H1 (cell line): ENCODE measurements around the gene TEX264. TPM values are rescaled to one million over a fixed set of nuclear protein-coding genes. Genes with fewer than 3 reads are reported as not detected.

ENCODE experiments used
- CTCF ChIA-PET: fragments of 300-600 bp; sonication (Branson Sonifier 250); formaldehyde crosslinking; loops from one replicate; lab custom pipeline; 2021; ENCODE audit not compliant: partially characterized antibody; lab: Charles Lee
- POLR2A ChIA-PET: fragments of 300-600 bp; sonication (Branson Sonifier 250); formaldehyde crosslinking; loops from one replicate; lab custom pipeline; 2021; ENCODE audit warnings: inconsistent platforms; ENCODE audit not compliant: partially characterized antibody; lab: Charles Lee
- DNase-seq, 2 experiments: peaks; one replicate each; pipeline versions ENCODE4 v3.0.0 to v3.0.0-alpha.2; 2010 to 2022; ENCODE audit warnings: low spot score in 2 of 2, low read depth in 1 of 2, mixed read lengths in 1 of 2
- FAIRE-seq: peaks from 2 replicates; lab custom pipeline; 2011; peaks lifted over from hg19 to GRCh38; lab: Jason Lieb, UNC
- H2AFZ ChIP-seq: 2 replicates; pipeline ENCODE4 v1.8.1; 2012; ENCODE audit warnings: low read length, inconsistent platforms
- H2AK5ac ChIP-seq: 2 replicates; pipeline ENCODE4 v1.6.1; 2013; ENCODE audit warnings: low read depth, low read length
- H2BK120ac ChIP-seq: replicated peaks from 2 replicates; pipeline ENCODE3; 2013; ENCODE audit warnings: low read depth, low read length, inconsistent platforms
- H2BK12ac ChIP-seq: 2 replicates; pipeline ENCODE4 v1.6.1; 2013; ENCODE audit warnings: low read depth, low read length
- H2BK15ac ChIP-seq: 2 replicates; pipeline ENCODE4 v1.6.1; 2013; ENCODE audit warnings: low read length
- H2BK20ac ChIP-seq: 2 replicates; pipeline ENCODE4 v1.6.1; 2013; ENCODE audit warnings: low read length
- H2BK5ac ChIP-seq: 2 replicates; pipeline ENCODE4 v1.6.1; 2013; ENCODE audit warnings: low read depth, low read length
- H3K14ac ChIP-seq: 2 replicates; pipeline ENCODE4 v1.6.1; 2013; ENCODE audit warnings: inconsistent platforms; ENCODE audit not compliant: insufficient read length
- H3K18ac ChIP-seq: 2 replicates; pipeline ENCODE4 v1.6.1; 2013; ENCODE audit warnings: low read length; ENCODE audit errors: extremely low read depth
- H3K23ac ChIP-seq: 2 replicates; pipeline ENCODE4 v1.6.1; 2013; ENCODE audit warnings: inconsistent platforms; ENCODE audit not compliant: insufficient read length
- H3K23me2 ChIP-seq: 2 replicates; pipeline ENCODE4 v1.6.1; 2013; ENCODE audit warnings: low read depth, low read length
- H3K27ac ChIP-seq: 2 replicates; pipeline ENCODE4 v1.6.1; 2011; ENCODE audit warnings: low read depth, low read length, inconsistent platforms
- H3K27me3 ChIP-seq, 4 experiments: replicated peaks in 1 of 4; 1 replicate in 1 of 4; 2 replicates in 3 of 4; pipeline versions ENCODE4 v1.6.1 to v1.8.1; 2011 to 2013; ENCODE audit warnings: low read length in 3 of 4, mild to moderate bottlenecking in 3 of 4, inconsistent platforms in 2 of 4, mixed read lengths in 2 of 4, moderate library complexity in 1 of 4; ENCODE audit not compliant: control insufficient read depth in 3 of 4, insufficient read depth in 3 of 4; ENCODE audit errors: extremely low read depth in 1 of 4
- H3K36me3 ChIP-seq, 4 experiments: 2 replicates each; pipeline versions ENCODE4 v1.6.1 to v1.8.1; 2011 to 2013; ENCODE audit warnings: mild to moderate bottlenecking in 4 of 4, low read length in 3 of 4, moderate library complexity in 2 of 4, control low read depth in 1 of 4, inconsistent platforms in 1 of 4; ENCODE audit not compliant: insufficient read depth in 4 of 4, control insufficient read depth in 2 of 4
- H3K4ac ChIP-seq: replicated peaks from 2 replicates; pipeline ENCODE3; 2013; ENCODE audit warnings: low read length, low read depth, mixed read lengths, inconsistent platforms; ENCODE audit not compliant: insufficient read length
- H3K4me1 ChIP-seq, 4 experiments: replicated peaks in 1 of 4; 1 replicate in 1 of 4; 2 replicates in 3 of 4; pipeline versions ENCODE4 v1.6.1 to v1.8.1; 2011 to 2013; ENCODE audit warnings: low read length in 3 of 4, inconsistent platforms in 2 of 4, mixed read lengths in 1 of 4; ENCODE audit not compliant: insufficient read depth in 4 of 4, control insufficient read depth in 3 of 4
- H3K4me2 ChIP-seq, 2 experiments: 2 replicates each; pipeline versions ENCODE4 v1.6.1 to v1.8.1; 2011 to 2013; ENCODE audit warnings: low read depth in 2 of 2, low read length in 2 of 2, control low read depth in 1 of 2, inconsistent platforms in 1 of 2, mild to moderate bottlenecking in 1 of 2; ENCODE audit not compliant: insufficient read depth in 1 of 2
- H3K4me3 ChIP-seq, 4 experiments: fragments of 200-600, 300-600 bp in 1 of 4; sonication (generic), shearing (Covaris generic), sonication (Bioruptor Twin) in 1 of 4; 2 replicates each; pipeline versions ENCODE4 v1.5.1 to v1.8.1; 2011 to 2016; ENCODE audit warnings: low read length in 4 of 4, low read depth in 3 of 4, control low read depth in 2 of 4, inconsistent platforms in 2 of 4, mild to moderate bottlenecking in 2 of 4, mixed read lengths in 1 of 4, moderate library complexity in 1 of 4; ENCODE audit not compliant: insufficient read depth in 2 of 4; ENCODE audit errors: extremely low read depth in 1 of 4
- H3K56ac ChIP-seq: replicated peaks from 2 replicates; pipeline ENCODE3; 2013; ENCODE audit warnings: low read depth, mild to moderate bottlenecking, mixed read lengths, low read length, inconsistent platforms; ENCODE audit not compliant: insufficient read length
- H3K79me1 ChIP-seq: 2 replicates; pipeline ENCODE4 v1.6.1; 2013; ENCODE audit warnings: low read depth, low read length, control low read depth
- H3K79me2 ChIP-seq, 2 experiments: 2 replicates each; pipeline versions ENCODE4 v1.6.1 to v1.8.1; 2012 to 2013; ENCODE audit warnings: low read length in 2 of 2, mild to moderate bottlenecking in 2 of 2, inconsistent platforms in 1 of 2; ENCODE audit not compliant: insufficient read depth in 2 of 2, control insufficient read depth in 1 of 2
- H3K9ac ChIP-seq, 4 experiments: replicated peaks in 1 of 4; 1 replicate in 1 of 4; 2 replicates in 3 of 4; pipeline versions ENCODE4 v1.6.1 to v1.8.1; 2011 to 2013; ENCODE audit warnings: low read depth in 3 of 4, low read length in 3 of 4, control low read depth in 2 of 4, mild to moderate bottlenecking in 2 of 4, moderate library complexity in 2 of 4, inconsistent platforms in 1 of 4; ENCODE audit errors: extremely low read depth in 1 of 4
- H3K9me3 ChIP-seq, 2 experiments: 2 replicates each; pipeline versions ENCODE4 v1.6.1 to v1.8.1; 2012 to 2013; ENCODE audit warnings: mild to moderate bottlenecking in 2 of 2, moderate library complexity in 2 of 2, control low read depth in 1 of 2, inconsistent platforms in 1 of 2, low read depth in 1 of 2, low read length in 1 of 2, mixed read lengths in 1 of 2; ENCODE audit not compliant: insufficient read depth in 2 of 2
- H4K20me1 ChIP-seq, 2 experiments: replicated peaks in 1 of 2; 2 replicates each; pipeline versions ENCODE3 to v1.8.1; 2011 to 2013; ENCODE audit warnings: inconsistent platforms in 2 of 2, low read length in 2 of 2, mild to moderate bottlenecking in 1 of 2; ENCODE audit not compliant: insufficient read depth in 2 of 2, control insufficient read depth in 1 of 2
- H4K5ac ChIP-seq: 2 replicates; pipeline ENCODE4 v1.6.1; 2013; ENCODE audit warnings: low read length, low read depth, mixed read lengths, inconsistent platforms; ENCODE audit not compliant: insufficient read length
- H4K8ac ChIP-seq: 2 replicates; pipeline ENCODE4 v1.8.0; 2013; ENCODE audit warnings: mild to moderate bottlenecking, moderate library complexity, low read length, inconsistent platforms; ENCODE audit not compliant: insufficient read depth; ENCODE audit errors: extremely low read depth
- H4K91ac ChIP-seq: replicated peaks from 2 replicates; pipeline ENCODE3; 2013; ENCODE audit warnings: low read length, mixed read lengths, inconsistent platforms; ENCODE audit not compliant: insufficient read length
- ATF2 ChIP-seq: IDR thresholded peaks from 2 replicates; pipeline ENCODE4 v1.6.1; 2012; ENCODE audit warnings: low read length, inconsistent platforms
- CHD2 ChIP-seq: IDR thresholded peaks from 2 replicates; pipeline ENCODE4 v1.6.1; 2012; ENCODE audit warnings: low read length, improper control_type of control experiment
- EGR1 ChIP-seq: IDR thresholded peaks from 2 replicates; pipeline ENCODE4 v1.6.1; 2011; ENCODE audit warnings: low read depth, low read length, borderline replicate concordance
- HDAC2 ChIP-seq, 2 experiments: fragments of 300-600 bp in 1 of 2; sonication (generic) in 1 of 2; IDR thresholded peaks; 2 replicates each; pipeline ENCODE4 v1.6.1; 2011 to 2012; ENCODE audit warnings: low read depth in 2 of 2, low read length in 2 of 2, mild to moderate bottlenecking in 2 of 2, moderate library complexity in 2 of 2, borderline replicate concordance in 1 of 2, inconsistent platforms in 1 of 2
- KDM4A ChIP-seq: IDR thresholded peaks from one replicate; pipeline ENCODE4 v1.7.1; 2012; ENCODE audit warnings: low read depth, mild to moderate bottlenecking, moderate library complexity, low read length, inconsistent platforms; ENCODE audit not compliant: severe bottlenecking
- RFX5 ChIP-seq: IDR thresholded peaks from 2 replicates; pipeline ENCODE4 v1.6.1; 2011; ENCODE audit warnings: low read depth, low read length, improper control_type of control experiment, borderline replicate concordance
- TEAD4 ChIP-seq: IDR thresholded peaks from 2 replicates; pipeline ENCODE4 v1.6.1; 2012; ENCODE audit warnings: low read depth, low read length, inconsistent platforms, mixed read lengths
- WGBS, 2 experiments: shearing (Covaris generic) in 1 of 2; methylation state at CpG; one replicate each; pipeline versions ENCODE4 v1.1.6 to v1.1.7; 2013 to 2015; ENCODE audit warnings: low lambda C conversion rate in 2 of 2, mixed read lengths in 2 of 2, inconsistent platforms in 1 of 2, low coverage in 1 of 2, missing lambda C conversion rate in 1 of 2; ENCODE audit not compliant: insufficient replicate concordance in 2 of 2, insufficient coverage in 1 of 2, insufficient read length in 1 of 2; ENCODE audit errors: extremely low coverage in 1 of 2, missing lambda C conversion rate in 1 of 2; 5-methylcytosine and 5-hydroxymethylcytosine counted together
- polyA plus RNA-seq, 7 experiments: library from polyadenylated mRNA; depleted of rRNA in 3 of 7; stranded (reverse) in 5 of 7; unstranded in 2 of 7; fragments of >200 nt in 5 of 7; fragments of 200-250 nt in 2 of 7; gene quantifications; 1 replicate in 5 of 7; 2 replicates in 1 of 7; 4 replicates in 1 of 7; pipeline versions ENCODE4 v1.2.1 to v1.2.3, GENCODE V29; 2011 to 2013; ENCODE audit warnings: missing spikeins in 2 of 7, mixed read lengths in 2 of 7
- total RNA-seq: library from RNA; stranded (reverse); fragmentation: NEBNext Ultra II Directional; extraction: Animal tissue kit (Norgen Biotek cat#: 25700); gene quantifications from 2 replicates; pipeline ENCODE4 v1.2.1, GENCODE V29; 2021

Gene TEX264
- total and polyA plus RNA-seq, 2 of the 8 experiments (the other 6 are each of a cell fraction or from before 2014, with no cell fraction given), result 11.2 to 35.6 TPM

GRCh38 chr3:51706788-51707731, 36.0 kb downstream of the TEX264 start, which contains the start of gene GRM2:
Gene GRM2 (plus strand): TSS chr3:51707068. CDS start chr3:51708984, 1,916 bp downstream.
- Histone ChIP-seq H3K79me2 (no peaks in the 10 kb centered on the region), H3K18ac (no peak within 1 kb of the TSS; the same call in 1 of the 2 replicates), H2BK120ac (no peak within 1 kb of the TSS), H2AK5ac (peak within 1 kb of the TSS; percentile 82; the same call in 1 of the 2 replicates), H2BK20ac (no peak within 1 kb of the TSS), H3K36me3 (no peaks in the 10 kb centered on the region), H4K8ac (peak within 1 kb of the TSS; percentile 35; the same call in 1 of the 2 replicates), H3K79me1 (no peaks in the 10 kb centered on the region), H3K9me3 (no peaks in the 10 kb centered on the region), H3K23ac (no peak within 1 kb of the TSS), H3K9ac (peak within 1 kb of the TSS in 3 of 4 experiments; percentile 35 to 58 (median 42); a peak in 6 of 7 replicates), H2BK5ac (no peak within 1 kb of the TSS; the same call in 1 of the 2 replicates), H2BK12ac (peak within 1 kb of the TSS; percentile 41; the same call in 1 of the 2 replicates), H3K56ac (no peak within 1 kb of the TSS), H3K27me3 (peaks cover 13 to 24% (median 23%) of the 10 kb centered on the region in 4 experiments; a peak in 6 of 7 replicates), H4K20me1 (peaks cover 4 to 25% of the 10 kb centered on the region in 2 experiments), H3K14ac (no peak within 1 kb of the TSS), H3K23me2 (peaks cover 11% of the 10 kb centered on the region; the same call in 1 of the 2 replicates), H3K4me1 (peaks cover 0 to 34% (median 22%) of the 10 kb centered on the region in 4 experiments; a peak in 6 of 7 replicates), H3K4me3 (peak within 1 kb of the TSS; percentile 49 to 79 (median 74)), H2BK15ac (0 out of 2 replicates have a peak within 1 kb of the TSS, but pooled peaks have one; percentile 72), H4K5ac (no peak within 1 kb of the TSS), H4K91ac (no peak within 1 kb of the TSS), H3K4me2 (peak within 1 kb of the TSS; percentile 86 to 98), H3K27ac (no peak within 1 kb of the TSS), H3K4ac (no peak within 1 kb of the TSS), H2AFZ (peak within 1 kb of the TSS; percentile 7; the same call in 1 of the 2 replicates)
- POLR2A ChIA-PET, result interaction anchor here (0.9 to 1.5 kb wide), 4 partner anchors 37 to 1054 kb away, joined by 3 to 5 read pairs (median 4); partner anchors contain the start of gene RPL29
- 5% methylated on average over 34 of the region's 69 CpGs; no CpG with 5 or more reads in 1 of the 2 experiments for WGBS, 2 experiments
- DNase-seq (peak; percentile 53 to 90), FAIRE-seq (no peak)
- CTCF ChIA-PET, result interaction anchor here (0.8 to 5.1 kb wide), 4 partner anchors 12 to 183 kb away, joined by 3 to 43 read pairs (median 4); no protein-coding TSS in a partner anchor
- TF ChIP-seq CHD2, result peak; percentile 66; the same call in 1 of the 2 replicates
- no peak; the same call in 1 of the 2 replicates for TF ChIP-seq ATF2
- peak; percentile 54; the same call in 1 of the 2 replicates for TF ChIP-seq EGR1
- peak; percentile 83 for TF ChIP-seq KDM4A
- TF ChIP-seq HDAC2 (IDR thresholded peaks at IDR 0.05; ENCODE audit: borderline replicate concordance in 1 of 2, low read depth in 2 of 2, low read length in 2 of 2), result peak in 1 of 2 experiments; percentile 88; a peak in 1 of 4 replicates
- TF ChIP-seq RFX5, result 0 out of 2 replicates have a peak, but pooled peaks have one; percentile 30
- TF ChIP-seq TEAD4, result 0 out of 2 replicates have a peak, but pooled peaks have one; percentile 4
